NCI-H2227 (cell line): ENCODE results near the gene TRAPPC13.
"Not testable (repeated sequence)": the region's sequence is repeated elsewhere in the genome, so short reads cannot be mapped to it uniquely, and the experiment has no call there.

Experiments
- DNase-seq: peaks from one replicate; lab custom pipeline; 2025; ENCODE audit not compliant: unreplicated experiment; lab: John Stamatoyannopoulos, UW

TRAPPC13 gene

GRCh38 chr5:65674749-65675148, 49.9 kb downstream of the TRAPPC13 start:
- no peak for DNase-seq

DNA sequence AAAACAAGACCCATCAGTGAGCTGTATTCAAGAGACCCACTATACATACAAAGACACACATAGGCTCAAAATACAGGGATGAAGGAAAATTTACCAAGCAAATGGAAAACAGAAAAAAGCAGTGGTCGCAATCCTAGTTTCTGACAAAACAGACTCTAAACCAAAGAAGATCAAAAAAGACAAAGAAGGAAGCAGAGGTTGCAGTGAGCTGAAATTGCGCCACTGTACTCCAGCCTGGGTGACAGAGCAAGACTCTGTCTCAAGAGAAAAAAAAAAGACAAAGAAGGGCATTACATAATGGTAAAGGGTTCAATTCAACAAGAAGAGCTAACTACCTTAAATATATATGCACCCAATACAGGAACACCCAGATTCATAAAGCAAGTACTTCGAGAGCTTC, 51.2 kb downstream of the TRAPPC13 start:
- DNase-seq, result not testable (repeated sequence)

DNA sequence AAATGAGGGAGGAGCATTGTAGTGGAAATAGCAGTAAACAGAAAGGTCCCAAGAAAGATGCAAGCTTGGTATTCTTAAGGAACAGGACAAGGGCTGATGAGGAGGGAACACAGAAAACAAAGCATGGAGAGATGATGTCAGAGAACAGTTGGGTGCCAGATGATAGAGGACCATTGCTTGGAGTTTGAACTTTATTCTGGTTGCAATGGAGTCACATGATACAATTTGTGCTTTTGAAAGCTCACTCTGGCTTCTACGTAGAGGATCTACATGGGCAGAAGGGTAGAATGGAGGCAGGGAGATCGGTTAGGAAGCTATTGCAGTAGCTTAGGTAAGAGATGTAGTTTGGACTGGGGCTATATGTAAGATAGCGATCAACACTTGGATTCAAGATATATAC, 57.3 kb downstream of the TRAPPC13 start:
- DNase-seq, result no peak

GRCh38 chr5:65693121-65693520, 68.3 kb downstream of the TRAPPC13 start:
- no peak for DNase-seq

DNA sequence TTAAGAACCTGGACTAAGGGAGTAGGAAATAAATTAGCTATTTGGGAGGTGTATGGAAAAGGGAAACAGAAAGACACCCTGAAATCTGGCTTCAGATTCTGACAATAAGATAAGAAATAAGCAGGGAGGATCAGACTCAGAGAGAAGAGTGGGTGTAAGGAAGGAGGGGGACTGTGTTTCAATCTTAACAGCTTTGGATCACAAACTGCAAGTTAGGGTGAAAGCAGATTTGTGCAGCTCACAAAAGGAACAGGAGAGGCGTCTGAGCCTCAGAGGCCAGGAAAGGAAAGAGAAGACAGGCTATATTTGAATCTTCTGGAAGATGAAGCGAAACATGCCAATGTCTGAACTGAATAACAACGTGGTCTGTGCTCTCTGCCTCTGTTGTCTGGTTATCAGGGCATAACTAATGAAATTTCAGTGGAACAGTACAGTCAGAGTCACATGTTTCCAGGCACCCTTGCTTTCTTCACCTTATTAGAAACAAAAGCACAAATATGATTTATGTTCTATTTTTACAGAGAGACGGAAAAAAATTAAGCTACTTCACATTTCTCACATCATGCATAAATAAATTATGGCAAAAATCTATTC, 70.4 kb downstream of the TRAPPC13 start:
- DNase-seq, result no peak

GRCh38 chr5:65695896-65696295, 71.1 kb downstream of the TRAPPC13 start:
- no peak for DNase-seq

DNA sequence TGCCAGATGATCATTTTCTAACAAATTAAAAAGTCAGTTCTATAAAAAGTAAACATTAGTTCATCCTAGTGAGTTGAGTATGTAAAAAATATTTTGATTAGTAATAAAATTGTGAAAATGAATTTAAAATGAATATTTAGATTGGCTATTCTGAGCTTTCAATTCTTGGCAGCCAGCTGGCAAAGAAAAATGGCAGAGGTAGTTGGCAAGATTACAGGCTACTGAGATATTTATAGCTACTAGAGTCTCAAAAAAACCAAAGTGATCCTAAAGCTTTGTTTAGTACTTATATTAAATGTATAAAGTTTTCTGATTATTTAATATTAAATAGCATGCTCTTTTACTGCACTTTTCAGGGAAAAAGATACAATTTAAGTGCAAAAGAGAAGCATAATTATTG, 72.1 kb downstream of the TRAPPC13 start:
- no peak for DNase-seq

GRCh38 chr5:65699338-65699737, 74.5 kb downstream of the TRAPPC13 start:
- DNase-seq, result no peak

GRCh38 chr5:65702036-65702435, 77.2 kb downstream of the TRAPPC13 start:
- DNase-seq, result no peak

DNA sequence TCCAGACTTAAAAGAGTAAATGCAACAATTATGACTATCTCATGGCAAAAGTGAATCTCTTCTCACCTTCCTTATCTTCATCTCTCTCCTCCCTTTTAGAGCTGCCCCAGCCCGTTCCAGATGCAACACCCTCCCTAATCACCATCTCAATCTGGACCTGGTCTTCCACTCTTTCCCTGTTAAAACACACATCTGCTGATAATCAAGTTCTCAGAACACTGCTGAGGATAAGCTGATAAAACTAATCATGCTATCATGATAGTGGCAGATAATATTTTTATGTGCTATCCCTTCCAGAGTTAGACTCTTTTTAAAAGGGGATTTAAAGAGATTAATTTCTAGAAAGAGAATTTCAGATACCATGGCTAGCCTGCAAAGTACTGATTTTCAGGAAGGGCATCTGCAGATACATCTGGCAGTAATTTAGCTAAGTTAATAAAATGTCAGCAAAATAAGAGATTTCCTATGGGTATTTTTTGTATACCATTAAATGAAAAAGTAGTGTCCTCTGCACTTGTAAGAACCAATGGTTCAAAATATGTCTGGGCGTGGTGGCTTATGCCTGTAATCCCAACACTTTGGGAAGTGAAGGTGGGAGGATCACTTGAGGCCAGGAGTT, 79.9 kb downstream of the TRAPPC13 start:
- DNase-seq, result no peak

DNA sequence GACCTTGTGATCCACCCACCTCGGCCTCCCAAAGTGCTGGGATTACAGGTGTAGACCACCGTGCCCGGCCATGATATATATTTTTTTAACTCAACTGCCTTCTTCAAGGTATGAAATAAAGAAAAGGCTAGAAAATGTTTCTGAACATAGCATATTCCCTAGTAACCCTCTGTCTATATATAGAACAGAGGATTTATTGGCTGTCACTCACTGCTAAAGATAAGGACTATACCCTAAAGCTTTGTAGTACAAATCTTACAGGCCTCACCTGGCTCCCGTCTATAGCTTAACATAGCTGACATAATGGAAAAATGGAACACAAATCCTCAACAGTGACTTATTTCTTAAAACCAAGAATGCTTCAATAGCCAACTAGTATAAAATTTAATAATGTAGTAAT, 82.8 kb downstream of the TRAPPC13 start:
- no peak for DNase-seq

DNA sequence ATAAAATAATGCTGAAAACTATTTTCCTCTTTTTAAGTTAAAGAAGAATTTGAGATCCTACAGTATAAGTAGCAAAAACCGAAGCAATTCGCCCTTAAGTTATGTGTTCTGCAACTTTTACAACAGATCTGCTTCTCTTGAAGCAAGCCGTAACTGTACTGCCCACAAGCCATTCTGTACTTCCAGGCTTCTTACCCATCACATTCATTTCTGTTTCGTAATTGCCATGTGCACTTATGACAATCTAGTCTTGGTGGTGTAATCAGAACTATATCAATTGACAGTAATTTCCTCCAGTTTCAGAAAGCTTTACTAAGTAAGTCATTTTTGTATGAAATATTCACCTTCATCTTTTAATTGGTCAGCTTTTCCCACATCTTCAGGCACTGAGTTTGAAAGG, 83.3 kb downstream of the TRAPPC13 start:
- DNase-seq, result no peak
